HG03139 (cell line): ENCODE measurements around the gene ST6GALNAC2.

Source experiments
- ATAC-seq: cut with Tn5 transposase; IDR thresholded peaks from one replicate; pipeline ENCODE4 v1.9.1; 2021; ENCODE audit not compliant: unreplicated experiment

Gene ST6GALNAC2

DNA sequence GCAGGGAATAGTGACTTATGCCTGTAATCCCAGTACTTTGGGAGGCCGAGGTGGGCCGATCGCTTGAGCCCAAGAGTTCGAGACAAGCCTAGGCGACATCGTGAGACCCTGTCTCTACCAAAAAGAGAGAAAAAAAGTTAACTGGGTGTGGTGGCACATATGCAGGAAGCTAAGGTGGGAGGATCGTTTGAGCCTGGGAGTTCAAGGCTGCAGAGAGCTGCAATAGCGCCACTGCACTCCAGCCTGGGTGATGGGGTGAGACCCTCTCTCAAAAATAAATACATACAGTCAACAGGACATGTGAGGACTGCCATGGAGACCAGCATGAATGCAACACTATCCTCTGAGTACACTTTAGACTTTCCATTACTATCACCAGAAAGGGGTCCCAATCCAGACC lies 15.4 kb upstream of the ST6GALNAC2 start:
- ATAC-seq: no peak

DNA sequence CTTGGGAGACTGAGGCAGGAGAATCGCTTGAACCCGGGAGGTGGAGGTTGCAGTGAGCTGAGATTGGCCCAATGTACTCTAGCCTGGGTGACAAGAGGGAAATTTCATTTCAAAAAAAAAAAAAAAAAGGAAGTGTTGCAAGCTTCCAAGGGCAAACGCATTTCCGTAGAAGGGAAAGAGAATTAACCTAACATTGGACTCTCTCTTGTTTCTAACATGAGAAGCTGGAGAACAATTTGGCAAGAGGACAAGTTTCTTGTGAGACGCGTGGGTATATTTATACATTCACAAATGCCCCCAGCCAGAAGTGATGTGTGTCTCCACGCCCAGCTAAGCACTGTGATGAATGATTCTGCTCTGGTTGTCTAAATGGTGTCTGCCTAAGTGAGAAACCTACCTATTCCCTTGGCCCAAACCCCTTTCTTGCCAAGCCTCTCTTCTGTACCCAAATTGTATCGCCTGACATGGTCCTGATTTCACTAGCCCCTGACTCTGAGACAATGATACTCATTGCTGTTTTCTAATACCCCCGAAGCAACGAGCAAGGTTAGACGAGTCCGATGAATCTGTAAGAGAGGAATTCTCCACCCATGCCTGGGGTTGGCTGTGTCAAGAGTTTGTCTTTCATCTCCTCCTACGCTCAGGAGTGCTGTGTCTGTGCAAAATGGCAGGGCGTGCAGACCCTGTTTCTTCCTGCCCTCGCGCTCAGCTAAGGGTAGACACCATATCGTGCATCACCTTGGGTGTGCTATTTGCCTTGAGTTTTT lies 14.2 kb upstream of the ST6GALNAC2 start:
- no peak for ATAC-seq

DNA sequence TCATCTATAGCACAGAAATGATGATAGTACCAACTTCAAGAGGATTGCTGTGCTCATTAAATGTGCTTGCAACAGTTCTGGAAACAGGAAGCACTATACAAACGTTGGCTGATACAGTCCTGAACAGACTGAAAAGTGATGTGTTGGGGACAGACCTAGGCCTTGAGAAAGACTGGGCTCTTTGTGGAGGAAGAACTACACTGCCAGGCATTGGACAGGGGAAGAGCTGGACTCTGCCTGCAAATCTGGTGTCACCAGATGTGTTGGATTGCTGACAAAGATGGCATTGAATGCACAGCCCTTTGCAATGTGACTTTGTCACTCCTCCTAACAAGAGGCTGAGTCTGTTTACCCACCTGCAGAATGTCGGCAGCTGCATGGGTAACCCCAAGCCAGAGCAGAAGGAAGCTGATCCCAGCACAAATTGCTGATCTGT lies 12.4 kb upstream of the ST6GALNAC2 start:
- ATAC-seq: no peak

DNA sequence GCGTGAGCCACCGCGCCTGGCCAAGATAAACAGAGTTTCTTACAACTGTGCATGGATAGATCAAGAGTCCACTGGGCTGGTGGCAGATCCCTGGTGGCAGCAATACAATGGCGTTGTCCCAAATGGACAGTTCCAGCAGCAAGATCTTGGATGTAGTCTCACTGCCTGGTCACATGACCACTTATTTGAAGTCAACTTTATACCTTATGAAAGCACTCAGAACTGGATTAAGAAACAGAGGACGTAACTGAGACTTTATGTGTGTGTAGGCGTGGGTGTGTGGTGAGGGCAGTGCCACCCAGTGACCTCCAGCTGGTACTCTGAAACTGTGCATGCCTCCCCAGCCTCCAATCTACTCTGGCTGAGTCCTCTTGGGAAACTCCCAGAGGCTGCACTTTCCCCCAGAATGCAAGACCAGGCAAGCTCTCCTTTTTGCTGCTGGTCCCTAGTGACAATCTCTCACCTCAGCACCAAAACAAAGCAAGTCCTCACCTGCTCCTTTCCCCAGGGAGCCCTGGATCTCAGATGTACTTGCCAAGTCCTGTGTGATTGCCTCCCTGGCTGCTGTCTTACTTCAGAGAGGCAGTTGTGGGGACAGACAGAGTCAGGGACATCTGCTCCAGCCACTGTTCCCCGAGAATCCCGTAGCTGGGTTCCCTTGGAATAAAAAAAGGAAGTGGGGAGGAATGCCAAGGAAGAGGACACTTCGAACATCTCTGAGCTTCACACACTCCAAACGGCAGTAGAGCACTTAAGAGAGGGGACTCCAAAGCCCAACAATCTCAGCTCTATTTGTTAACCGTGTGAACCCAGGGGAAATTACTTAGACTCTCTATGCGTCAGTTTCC lies 11.7 kb upstream of the ST6GALNAC2 start:
- ATAC-seq: no peak

DNA sequence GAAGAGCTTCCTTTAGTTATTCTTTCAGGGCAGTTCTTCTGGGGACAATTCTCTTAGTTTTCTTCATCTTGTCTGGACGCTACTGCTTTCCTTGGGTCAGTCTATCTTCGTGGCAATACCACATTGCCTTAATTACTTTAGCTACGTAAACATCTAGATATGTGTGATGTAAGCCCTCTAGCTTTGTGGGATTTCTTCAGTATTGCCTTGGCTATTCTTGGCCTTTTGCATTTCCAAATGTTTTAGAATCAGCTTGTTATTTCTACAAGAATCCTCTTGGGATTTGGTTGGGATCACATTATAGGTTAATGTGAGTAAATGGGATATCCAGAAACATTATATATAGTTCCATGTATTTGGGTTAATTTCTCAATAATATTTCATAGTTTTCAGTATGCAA lies 9.0 kb upstream of the ST6GALNAC2 start:
- no peak for ATAC-seq

DNA sequence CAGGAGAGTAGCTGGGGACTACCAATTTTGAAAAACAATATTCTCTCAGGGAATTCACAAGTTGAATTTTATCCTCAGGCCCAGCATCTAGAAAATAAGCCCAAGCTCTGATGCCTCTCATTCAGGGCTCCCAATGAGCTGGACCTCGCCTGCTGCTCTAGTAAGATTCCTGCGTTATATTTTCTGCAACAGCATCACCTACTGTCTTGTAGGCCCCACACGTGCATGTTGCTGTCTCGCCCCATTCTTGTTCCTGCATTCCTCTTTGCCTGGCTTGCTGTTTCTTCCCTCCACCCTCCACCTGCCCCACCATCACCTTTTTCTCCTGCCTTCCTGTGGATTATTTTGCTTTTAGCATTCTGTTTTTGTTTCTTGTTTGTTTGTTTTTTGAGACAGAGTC lies 8.3 kb upstream of the ST6GALNAC2 start:
- no peak for ATAC-seq

DNA sequence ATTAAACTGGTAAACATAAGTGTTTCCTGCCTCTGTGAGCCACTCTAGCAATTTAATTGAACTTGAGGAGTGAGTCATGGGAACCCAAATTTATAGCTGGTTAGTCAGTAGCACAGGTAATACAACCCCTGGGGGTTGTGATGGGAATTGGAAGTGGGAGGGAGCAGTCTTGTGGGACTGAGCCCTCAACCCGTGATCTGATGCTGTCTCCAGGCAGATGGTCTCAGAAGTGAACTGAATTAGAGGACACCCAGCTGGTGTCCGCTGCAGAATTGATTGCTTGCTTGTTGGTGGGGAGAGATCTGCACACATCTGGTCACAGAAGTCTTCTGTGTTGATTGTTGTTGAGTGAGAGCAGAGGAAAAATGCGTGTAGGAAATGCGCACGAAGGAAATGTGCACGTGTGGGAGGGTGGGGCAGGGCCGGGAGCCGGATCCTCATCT lies 7.7 kb upstream of the ST6GALNAC2 start:
- ATAC-seq: no peak

DNA sequence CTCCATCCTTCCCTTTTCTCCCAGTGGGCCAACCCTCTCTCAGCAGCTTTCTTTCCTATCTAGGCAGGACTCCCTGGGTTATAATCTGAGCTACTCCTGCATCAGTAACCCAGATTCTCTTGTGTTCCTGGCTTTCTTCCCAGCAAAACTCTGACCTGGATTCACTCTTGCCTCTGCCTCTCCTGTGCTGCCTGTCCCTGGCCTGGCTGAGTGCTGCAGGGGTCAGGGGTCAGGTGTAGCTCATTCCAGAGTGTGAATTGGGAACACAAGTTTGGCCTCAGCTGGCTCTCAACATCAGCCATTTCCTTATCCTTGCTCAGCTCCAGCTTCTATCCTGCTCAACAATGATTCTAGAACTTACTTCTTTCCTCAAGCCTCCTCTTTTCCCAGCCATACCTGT lies 2.5 kb upstream of the ST6GALNAC2 start:
- no peak for ATAC-seq

DNA sequence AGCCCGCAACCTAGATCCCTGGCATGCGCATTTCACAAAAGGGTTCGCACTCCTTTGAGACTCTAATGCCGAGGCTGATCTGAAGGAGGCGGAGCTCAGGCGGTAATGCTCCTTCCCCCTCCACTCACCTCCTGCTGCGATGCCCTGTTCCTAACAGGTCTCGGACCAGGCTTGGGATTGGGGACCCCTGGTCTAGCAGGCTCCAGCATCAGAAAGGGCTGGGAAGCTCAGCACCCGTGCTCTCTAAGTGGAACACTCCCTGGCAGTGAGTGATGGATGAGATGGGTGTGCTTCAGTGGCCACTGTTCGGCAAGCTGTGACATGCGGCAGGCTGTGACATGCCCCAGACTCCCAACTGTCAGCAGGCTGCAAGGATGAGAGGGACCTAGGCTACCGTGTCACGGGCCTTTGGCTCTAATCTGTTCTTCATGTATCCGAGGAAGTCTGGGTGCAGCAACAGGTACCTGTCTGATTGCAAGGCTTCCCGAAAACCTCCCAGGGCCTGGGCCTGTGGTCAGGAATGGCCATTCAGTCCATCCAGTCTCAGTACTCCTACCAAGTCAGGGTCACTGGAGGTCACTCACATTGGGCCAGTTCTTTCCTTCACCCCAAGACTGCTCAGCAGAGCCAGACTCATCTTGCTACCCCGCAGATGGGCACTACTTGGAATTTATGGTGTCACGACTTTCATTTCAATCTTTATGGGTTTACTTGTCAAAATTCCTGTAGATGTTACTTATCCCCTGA lies 1.3 kb upstream of the ST6GALNAC2 start:
- no peak for ATAC-seq

DNA sequence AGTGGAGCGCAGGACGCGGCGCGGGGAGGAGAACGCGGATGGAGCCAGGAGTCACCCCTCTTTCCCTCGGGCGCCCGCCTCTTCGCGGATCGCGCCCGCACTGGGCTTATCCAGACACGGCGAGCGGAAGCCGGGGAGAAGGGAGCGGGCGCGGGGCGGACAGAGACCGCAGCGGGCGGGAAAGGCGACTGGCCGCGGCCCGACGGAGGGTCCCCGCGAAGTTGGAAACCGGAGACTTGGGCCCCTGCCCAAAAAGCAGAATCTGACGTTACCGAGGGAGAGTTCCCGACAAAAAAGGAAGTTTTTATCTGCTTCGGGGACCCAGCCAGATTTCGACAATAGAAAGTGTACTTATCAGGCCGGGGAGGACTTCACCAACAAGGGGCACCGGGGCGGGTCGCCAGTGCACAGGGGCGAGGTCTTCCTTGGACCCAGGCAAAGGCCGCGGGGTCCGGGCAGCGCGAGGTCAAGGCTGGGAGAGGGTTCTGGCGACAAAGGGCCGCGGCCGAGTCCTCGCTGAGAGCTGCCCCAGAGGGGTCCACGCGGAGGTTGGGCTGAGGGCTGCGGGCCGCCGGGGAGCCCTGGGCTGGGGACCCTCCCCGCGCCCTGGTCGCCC lies 519 bp downstream of the ST6GALNAC2 start:
- no peak for ATAC-seq

DNA sequence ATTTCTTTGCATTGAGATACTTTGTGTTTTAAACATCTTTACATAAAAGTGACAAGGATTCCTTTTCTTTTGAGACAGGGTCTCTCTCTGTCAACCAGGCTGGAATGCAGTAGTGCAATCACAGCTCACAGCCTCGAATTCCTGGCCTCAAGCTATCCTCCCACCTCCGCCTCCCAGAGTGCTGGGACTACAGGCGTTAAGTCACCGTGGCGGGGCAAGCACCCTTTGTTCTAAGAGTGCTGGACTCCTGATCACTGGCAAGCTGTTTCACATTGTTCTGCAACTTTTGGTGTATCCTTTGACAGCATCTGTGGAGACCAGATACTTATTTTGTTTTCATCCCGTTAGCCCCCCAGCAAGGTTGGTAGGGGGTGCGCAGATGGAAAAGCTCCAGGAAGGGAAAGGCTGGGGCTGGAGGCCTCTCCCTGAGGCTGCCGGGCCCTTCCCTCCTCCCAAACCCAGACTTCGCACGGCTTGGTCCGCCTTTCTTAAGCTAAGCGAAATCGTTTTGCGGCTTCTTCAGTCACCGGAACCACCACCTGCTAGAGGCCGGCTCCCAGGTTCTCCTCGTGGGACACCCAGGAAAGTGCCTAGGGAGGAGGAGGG lies 1.1 kb downstream of the ST6GALNAC2 start:
- ATAC-seq: no peak

DNA sequence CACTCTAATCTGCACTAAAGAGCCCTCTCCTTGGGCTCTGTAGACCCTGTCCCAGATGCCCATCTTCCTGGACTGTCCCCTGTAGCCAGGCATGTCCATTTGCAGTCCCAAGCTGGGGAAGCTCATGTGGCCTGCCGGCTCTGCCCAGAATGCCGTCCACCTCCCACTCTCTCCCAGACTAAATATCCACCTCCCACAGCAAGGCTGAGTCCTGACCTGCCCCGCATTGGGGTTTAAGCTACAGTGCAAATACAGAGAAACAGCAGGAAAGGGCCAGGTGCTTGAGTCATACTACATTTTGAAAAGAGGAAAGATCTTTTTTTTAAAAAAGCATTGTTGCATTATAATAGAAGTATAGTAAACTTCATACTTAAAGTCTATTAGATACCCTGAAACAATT lies 3.0 kb downstream of the ST6GALNAC2 start:
- no peak for ATAC-seq

DNA sequence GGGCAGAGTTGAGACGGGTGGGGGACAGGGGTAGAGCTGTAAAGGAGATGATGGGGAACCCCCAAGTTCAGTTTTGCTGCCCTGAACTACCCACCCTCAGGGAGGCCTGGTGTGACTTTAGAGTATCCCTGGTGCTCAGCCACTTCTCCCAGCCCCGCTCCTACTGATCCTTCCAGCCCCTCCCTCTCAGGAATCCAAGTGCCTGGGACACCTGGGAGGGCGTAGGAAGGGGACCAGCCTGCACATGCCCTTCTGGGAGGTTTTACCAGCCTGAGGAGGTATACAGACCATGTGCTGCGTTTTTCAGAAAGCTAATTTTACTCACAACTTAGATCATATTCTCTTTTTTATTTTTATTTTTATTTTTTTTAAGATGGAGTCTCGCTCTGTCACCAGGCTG lies 4.1 kb downstream of the ST6GALNAC2 start:
- ATAC-seq: no peak

DNA sequence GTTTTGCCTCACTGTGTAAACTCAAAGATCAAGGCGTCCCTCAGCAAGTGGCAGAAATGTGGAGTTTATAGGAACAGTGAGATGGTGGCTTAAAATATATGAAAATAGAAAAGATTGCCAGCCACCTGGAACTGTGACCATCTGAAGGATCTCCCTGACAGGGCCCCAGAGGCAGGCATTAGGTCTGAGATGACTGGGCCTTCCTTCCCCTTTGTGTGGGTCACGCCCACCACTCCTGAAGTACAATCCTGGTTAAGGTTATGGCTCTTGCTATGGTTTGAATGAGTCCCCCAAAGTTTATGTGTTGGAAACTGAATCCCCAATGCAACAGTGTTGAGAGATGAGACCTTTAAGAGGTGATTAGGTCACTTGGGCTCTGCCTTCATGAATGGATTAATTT lies 6.4 kb downstream of the ST6GALNAC2 start:
- no peak for ATAC-seq

DNA sequence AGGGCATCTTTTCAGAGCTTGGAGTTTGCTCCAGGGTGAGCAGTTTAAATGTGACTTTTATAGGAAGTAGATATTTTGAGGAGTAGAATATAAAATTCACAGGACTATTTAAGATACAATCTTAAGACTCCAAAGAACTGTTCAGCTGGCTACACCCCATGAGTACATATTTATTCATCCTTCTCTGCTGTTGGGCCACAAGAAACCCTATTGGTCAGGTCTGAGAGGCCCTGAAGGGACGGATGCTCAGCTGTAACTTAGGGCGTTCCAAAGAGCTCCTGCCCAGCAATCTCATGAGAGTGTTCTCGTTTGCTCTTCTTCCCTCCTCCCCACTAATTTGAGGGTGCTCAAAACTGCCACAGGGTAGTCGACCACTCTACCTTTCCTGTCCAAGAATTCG lies 7.3 kb downstream of the ST6GALNAC2 start:
- ATAC-seq: no peak

DNA sequence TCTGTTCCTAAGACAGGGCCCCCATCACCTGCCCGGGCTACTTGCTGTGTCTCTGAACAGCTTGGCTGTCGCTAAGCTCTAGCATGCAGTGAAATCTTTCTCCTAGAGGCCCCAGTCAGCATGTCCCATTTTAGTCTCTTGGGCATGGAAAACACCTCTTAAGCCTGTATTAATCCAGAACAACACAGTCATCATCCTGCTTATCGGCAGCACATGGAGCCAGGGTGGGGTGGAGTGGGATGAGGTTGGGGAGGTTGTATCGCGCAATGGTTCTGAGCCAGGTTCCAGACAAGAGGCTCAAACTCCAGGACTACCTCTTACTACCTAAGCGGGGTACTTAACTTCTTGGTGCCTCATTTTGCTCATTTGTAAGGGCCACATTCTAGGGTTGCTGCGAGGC lies 7.8 kb downstream of the ST6GALNAC2 start:
- ATAC-seq: no peak

DNA sequence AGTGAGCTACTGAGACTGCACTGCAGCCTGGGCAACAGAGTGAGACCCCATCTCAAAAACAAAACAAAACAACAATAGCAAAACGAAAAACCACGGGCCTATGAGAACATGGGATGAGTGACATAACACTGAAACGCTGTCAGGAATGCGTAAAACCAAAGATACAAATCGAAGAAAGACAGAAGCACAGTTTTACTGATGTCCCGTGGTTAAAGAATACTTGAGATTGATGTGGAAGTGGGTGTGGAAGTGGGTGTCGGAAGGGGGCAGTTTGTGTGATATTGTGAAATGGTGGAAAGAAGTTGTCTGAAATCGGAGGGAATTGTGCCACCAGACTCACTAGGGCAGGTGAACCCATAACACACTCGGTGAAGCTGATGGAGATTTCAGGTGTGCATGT lies 9.5 kb downstream of the ST6GALNAC2 start:
- no peak for ATAC-seq

DNA sequence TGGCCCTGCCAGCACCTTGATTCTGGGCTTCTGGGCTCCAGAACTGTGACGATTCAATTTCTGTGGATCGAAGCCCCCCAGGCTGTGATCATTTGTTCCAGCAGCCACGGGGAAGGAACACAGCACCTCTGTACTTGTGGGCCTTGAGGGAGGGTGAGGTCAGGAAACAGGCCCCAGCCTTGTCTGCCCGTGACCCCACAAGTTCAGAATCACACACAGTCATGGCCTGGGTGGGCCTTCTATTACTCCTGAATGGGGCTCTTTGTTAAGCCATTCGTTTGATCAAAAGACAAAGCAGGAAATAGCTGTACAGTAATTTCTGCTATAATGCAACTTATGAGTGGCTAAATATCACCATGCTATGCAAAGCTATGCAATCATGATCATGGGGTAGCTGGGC lies 10.1 kb downstream of the ST6GALNAC2 start:
- ATAC-seq: no peak

DNA sequence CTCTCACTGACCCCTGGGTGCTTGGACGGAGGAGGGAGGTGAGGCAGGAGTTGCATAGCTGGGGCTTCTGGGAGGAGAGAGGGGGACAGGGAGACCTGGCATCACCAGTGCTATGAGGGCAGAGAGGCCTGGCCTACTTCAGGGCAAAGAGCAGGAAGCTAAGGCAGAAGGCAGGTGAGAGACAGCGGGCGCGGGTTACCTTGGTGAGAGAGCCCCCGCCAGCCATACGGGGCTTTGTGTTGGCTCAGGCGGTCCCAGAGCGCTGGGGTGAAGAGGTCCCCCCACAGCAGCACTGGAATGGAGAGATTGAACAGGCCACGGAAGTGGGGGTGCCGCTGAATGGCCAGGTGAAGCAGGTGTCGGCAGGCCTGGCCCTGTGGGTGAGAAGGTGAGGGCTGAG lies 11.5 kb downstream of the ST6GALNAC2 start:
- ATAC-seq: no peak

DNA sequence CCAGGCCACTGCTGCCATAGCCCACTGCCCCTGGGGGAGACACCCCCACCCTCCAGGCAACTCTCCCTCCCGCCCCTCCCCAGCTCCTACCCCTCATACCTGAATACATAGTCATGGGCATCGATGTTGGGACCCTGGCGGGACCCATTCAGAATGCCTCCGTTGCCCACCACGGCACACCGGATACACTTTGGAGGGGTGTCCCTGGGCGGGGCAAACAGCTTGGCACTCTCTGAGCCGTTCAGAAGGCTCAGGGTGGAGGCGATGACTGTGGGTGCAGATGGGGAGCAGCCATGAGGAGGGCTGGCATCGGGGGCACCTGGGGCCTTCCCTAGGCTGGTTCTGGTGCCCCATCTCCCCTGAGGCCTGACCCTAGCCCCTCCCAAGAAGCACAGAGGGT lies 12.6 kb downstream of the ST6GALNAC2 start:
- no peak for ATAC-seq
